Neural crest cell (in vitro differentiated cells): ENCODE measurements around the gene GATA3. TPM values are rescaled to one million over a fixed set of nuclear protein-coding genes. Genes with fewer than 3 reads are reported as not detected.

Experiments
- DNase-seq: peaks from one replicate; pipeline ENCODE4 v3.0.0; 2021; ENCODE audit warnings: low read depth, mixed read lengths, low spot score
- H3K27ac Mint-ChIP-seq: one replicate; pipeline ENCODE4 v1.8.0; 2021; ENCODE audit warnings: mild to moderate bottlenecking, mixed read lengths; ENCODE audit not compliant: unreplicated experiment
- H3K27me3 Mint-ChIP-seq: 2 replicates; pipeline ENCODE4 v1.8.0; 2021; ENCODE audit warnings: low read depth, mild to moderate bottlenecking, mixed read lengths
- H3K36me3 Mint-ChIP-seq: 2 replicates; pipeline ENCODE4 v1.8.0; 2021; ENCODE audit warnings: low read depth, mild to moderate bottlenecking, mixed read lengths
- H3K4me1 Mint-ChIP-seq: 2 replicates; pipeline ENCODE4 v1.8.0; 2021; ENCODE audit warnings: mixed read lengths
- H3K4me3 Mint-ChIP-seq: one replicate; pipeline ENCODE4 v1.8.0; 2021; ENCODE audit warnings: mild to moderate bottlenecking, mixed read lengths
- H3K9me3 Mint-ChIP-seq: 2 replicates; pipeline ENCODE4 v1.8.0; 2021; ENCODE audit warnings: mixed read lengths
- CTCF ChIP-seq: fragments of 200-600 bp; sonication (generic); conservative IDR thresholded peaks from 2 replicates; pipeline ENCODE4 v1.5.0; 2021; ENCODE audit warnings: antibody characterized with exemption, mild to moderate bottlenecking
- total RNA-seq: library from RNA; stranded (reverse); gene quantifications from 2 replicates; pipeline ENCODE4 v1.2.1, GENCODE V29; 2021

The GATA3 gene
- total RNA-seq, 1 donor from 2014 or later = 0.35 TPM

- H3K9me3 Mint-ChIP-seq = no peaks in the 10 kb centered on the region
- H3K27ac Mint-ChIP-seq = no peak overlapping the region
- no peak for DNase-seq
- TF ChIP-seq CTCF = no peak
- H3K36me3 Mint-ChIP-seq = peaks cover 2% of the 10 kb centered on the region
- H3K4me1 Mint-ChIP-seq = peaks cover 26% of the 10 kb centered on the region
- H3K4me3 Mint-ChIP-seq = peak overlapping the region; percentile 80
- H3K27me3 Mint-ChIP-seq = peaks cover 96% of the 10 kb centered on the region
These were observed 1.2 kb downstream of the GATA3 start for GRCh38 chr10:8055420-8056349.

GRCh38 chr10:8056378-8056777 lies 1.9 kb downstream of the GATA3 start:
- H3K27ac Mint-ChIP-seq = no peak overlapping the region
- H3K36me3 Mint-ChIP-seq = peaks cover 2% of the 10 kb centered on the region
- H3K4me3 Mint-ChIP-seq = peak overlapping the region; percentile 80
- no peak for TF ChIP-seq CTCF
- H3K9me3 Mint-ChIP-seq = no peaks in the 10 kb centered on the region
- H3K4me1 Mint-ChIP-seq = peaks cover 26% of the 10 kb centered on the region
- no peak for DNase-seq
- H3K27me3 Mint-ChIP-seq = peaks cover 97% of the 10 kb centered on the region

GRCh38 chr10:8056871-8057331 lies 2.4 kb downstream of the GATA3 start:
- H3K4me1 Mint-ChIP-seq = peaks cover 26% of the 10 kb centered on the region
- peaks cover 97% of the 10 kb centered on the region for H3K27me3 Mint-ChIP-seq
- no peak for TF ChIP-seq CTCF
- H3K27ac Mint-ChIP-seq = no peak overlapping the region
- H3K36me3 Mint-ChIP-seq = peaks cover 2% of the 10 kb centered on the region
- no peaks in the 10 kb centered on the region for H3K9me3 Mint-ChIP-seq
- DNase-seq = no peak
- H3K4me3 Mint-ChIP-seq = peak overlapping the region; percentile 80

- Mint-ChIP-seq H3K9me3 (no peaks in the 10 kb centered on the region), H3K4me3 (no peak overlapping the region), H3K36me3 (peaks cover 2% of the 10 kb centered on the region), H3K27me3 (peaks cover 97% of the 10 kb centered on the region), H3K27ac (no peak overlapping the region), H3K4me1 (peaks cover 26% of the 10 kb centered on the region)
- no peak for TF ChIP-seq CTCF
- DNase-seq = no peak
These were observed 3.3 kb downstream of the GATA3 start for GRCh38 chr10:8057636-8058273.

- H3K27ac Mint-ChIP-seq = no peak overlapping the region
- no peaks in the 10 kb centered on the region for H3K9me3 Mint-ChIP-seq
- DNase-seq = no peak
These were observed 4.0 kb downstream of the GATA3 start for GRCh38 chr10:8058274-8059111.

More at GRCh38 chr10:8058274-8059111, 4.0 kb downstream of the GATA3 start:
- no peak overlapping the region for H3K4me3 Mint-ChIP-seq
- peaks cover 20% of the 10 kb centered on the region for H3K4me1 Mint-ChIP-seq
- H3K27me3 Mint-ChIP-seq = peaks cover 98% of the 10 kb centered on the region
- no peak for TF ChIP-seq CTCF
- H3K36me3 Mint-ChIP-seq = no peaks in the 10 kb centered on the region
